ENCODE measurements around the gene SEMA4A. TPM values are rescaled to one million over a fixed set of nuclear protein-coding genes. Genes with fewer than 3 reads are reported as not detected.

Gene SEMA4A
- total RNA-seq, 1 experiment from 2014 or later: 1.5 TPM

DNA sequence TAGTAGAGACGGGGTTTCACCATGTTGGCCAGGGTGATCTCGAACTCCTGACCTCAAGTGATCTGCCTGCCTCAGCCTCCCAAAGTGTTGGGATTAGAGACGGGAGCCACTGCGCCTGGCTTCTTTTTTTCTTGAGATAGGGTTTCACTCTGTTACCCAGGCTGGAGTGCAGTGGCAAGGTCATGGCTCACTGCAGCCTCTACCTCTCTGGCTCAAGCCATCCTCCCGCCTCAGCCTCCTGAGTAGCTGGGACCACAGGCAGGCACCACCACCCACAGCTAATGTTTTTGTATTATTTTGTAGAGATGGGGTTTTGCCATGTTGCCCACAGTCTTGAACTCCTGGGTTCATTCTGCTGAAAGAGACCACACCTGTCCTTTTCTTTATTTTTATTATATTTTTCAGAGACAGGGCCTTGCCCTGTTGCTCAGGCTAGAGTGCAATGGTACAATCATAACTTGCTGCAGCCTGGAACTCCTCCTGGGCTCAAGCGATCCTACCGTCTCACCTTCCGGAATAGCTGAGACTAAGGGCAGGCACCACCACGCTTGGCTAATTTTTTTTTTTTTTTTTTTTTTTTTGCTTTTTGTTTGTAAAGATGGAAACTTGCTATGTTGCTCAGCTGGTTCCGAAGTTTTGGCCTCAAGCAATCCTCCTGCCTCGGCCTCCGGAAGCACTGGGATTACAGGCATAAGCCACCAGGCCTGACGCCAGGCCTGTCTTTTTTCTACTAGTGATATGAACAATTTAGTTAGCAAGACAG lies 35.8 kb upstream of the SEMA4A start:
- Mint-ChIP-seq H3K4me1 (ENCODE audit: insufficient read depth, unreplicated experiment) (peaks cover 59% of the 10 kb centered on the region), H3K36me3 (ENCODE audit: insufficient read depth, unreplicated experiment) (peaks cover 40% of the 10 kb centered on the region)

DNA sequence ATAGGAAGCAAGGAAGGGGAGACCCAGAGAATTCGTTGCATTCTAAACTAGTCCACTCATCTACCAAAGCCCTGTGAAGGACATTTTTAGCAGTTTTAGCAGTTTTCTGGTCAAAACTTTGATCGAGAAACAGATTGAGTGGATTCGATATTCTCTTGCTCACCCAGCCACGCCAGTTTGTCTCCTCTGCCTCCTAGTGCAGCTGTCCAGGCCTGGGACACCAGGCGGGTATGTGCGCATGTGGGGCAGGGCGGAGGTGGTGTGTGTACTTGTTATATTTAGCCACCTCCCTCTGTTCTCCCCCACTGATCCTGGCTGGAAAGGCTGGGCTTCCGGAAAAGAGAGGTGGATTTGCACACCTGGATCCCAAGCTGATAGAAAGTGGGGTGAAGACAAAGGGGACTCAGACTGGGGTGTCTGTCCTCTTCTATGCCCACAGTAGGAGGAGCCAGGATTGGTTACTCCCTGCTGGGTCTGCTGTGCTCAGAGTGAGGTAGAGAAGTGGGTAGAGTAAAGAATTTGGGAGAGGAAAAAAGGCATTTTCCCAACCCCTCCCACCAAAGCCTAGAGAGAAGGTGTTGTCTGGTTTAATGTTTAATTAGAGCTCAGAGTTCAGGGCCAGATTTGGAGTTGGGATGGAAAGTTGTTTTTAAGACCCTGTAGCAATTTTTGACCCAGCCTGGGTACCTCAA lies 35.1 kb upstream of the SEMA4A start:
- peak; percentile 75 for DNase-seq (ENCODE audit: unreplicated experiment)
- ChIA-PET CTCF (interaction anchor here (0.6 to 46.2 kb wide), 7 partner anchors 11 to 401 kb away, joined by 3 to 1892 read pairs (median 5); partner anchors contain the start of gene MEX3A), POLR2A (interaction anchor here (0.6 to 25.7 kb wide), 11 partner anchors 9 to 1140 kb away, joined by 3 to 960 read pairs (median 4); partner anchors contain the start of genes PMF1, SMG5 and TMEM79)
- BruUV-seq (replicated peaks): TSS peak; percentile 1
- Mint-ChIP-seq H3K4me1 (ENCODE audit: insufficient read depth, unreplicated experiment) (peaks cover 60% of the 10 kb centered on the region), H3K4me3 (ENCODE audit: unreplicated experiment) (peak overlapping the region; percentile 79), H3K36me3 (ENCODE audit: insufficient read depth, unreplicated experiment) (peaks cover 45% of the 10 kb centered on the region), H3K27ac (ENCODE audit: low read depth, unreplicated experiment) (peak overlapping the region; percentile 96), H3K9me3 (ENCODE audit: unreplicated experiment) (no peaks in the 10 kb centered on the region), H3K27me3 (ENCODE audit: insufficient read depth, unreplicated experiment) (no peaks in the 10 kb centered on the region)
- intact Hi-C loops (cut with micrococcal nuclease): no loop called here
- TF ChIP-seq, protein P1, sequence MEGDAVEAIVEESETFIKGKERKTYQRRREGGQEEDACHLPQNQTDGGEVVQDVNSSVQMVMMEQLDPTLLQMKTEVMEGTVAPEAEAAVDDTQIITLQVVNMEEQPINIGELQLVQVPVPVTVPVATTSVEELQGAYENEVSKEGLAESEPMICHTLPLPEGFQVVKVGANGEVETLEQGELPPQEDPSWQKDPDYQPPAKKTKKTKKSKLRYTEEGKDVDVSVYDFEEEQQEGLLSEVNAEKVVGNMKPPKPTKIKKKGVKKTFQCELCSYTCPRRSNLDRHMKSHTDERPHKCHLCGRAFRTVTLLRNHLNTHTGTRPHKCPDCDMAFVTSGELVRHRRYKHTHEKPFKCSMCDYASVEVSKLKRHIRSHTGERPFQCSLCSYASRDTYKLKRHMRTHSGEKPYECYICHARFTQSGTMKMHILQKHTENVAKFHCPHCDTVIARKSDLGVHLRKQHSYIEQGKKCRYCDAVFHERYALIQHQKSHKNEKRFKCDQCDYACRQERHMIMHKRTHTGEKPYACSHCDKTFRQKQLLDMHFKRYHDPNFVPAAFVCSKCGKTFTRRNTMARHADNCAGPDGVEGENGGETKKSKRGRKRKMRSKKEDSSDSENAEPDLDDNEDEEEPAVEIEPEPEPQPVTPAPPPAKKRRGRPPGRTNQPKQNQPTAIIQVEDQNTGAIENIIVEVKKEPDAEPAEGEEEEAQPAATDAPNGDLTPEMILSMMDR (IDR thresholded peaks at IDR 0.05; ENCODE audit: unreplicated experiment): no peak

More for the DNA sequence above, 35.8 kb upstream of the SEMA4A start:
- BruUV-seq (replicated peaks): no TSS peak
- ChIA-PET POLR2A (interaction anchor here (0.6 to 25.7 kb wide), 13 partner anchors 10 to 1139 kb away, joined by 3 to 960 read pairs (median 4); partner anchors contain the start of genes KHDC4, PMF1, SMG5 and TMEM79), CTCF (interaction anchor here (0.7 to 46.2 kb wide), 4 partner anchors 11 to 166 kb away, joined by 3 to 1892 read pairs (median 128); partner anchors contain the start of gene MEX3A)
- Mint-ChIP-seq H3K9me3 (ENCODE audit: unreplicated experiment) (no peaks in the 10 kb centered on the region), H3K27me3 (ENCODE audit: insufficient read depth, unreplicated experiment) (no peaks in the 10 kb centered on the region), H3K4me3 (ENCODE audit: unreplicated experiment) (peak overlapping the region; percentile 79), H3K27ac (ENCODE audit: low read depth, unreplicated experiment) (peak overlapping the region; percentile 97)
- TF ChIP-seq, protein P1 (IDR thresholded peaks at IDR 0.05; ENCODE audit: unreplicated experiment): no peak
- DNase-seq (ENCODE audit: unreplicated experiment): peak; percentile 46
- intact Hi-C loops (cut with micrococcal nuclease): no loop called here

DNA sequence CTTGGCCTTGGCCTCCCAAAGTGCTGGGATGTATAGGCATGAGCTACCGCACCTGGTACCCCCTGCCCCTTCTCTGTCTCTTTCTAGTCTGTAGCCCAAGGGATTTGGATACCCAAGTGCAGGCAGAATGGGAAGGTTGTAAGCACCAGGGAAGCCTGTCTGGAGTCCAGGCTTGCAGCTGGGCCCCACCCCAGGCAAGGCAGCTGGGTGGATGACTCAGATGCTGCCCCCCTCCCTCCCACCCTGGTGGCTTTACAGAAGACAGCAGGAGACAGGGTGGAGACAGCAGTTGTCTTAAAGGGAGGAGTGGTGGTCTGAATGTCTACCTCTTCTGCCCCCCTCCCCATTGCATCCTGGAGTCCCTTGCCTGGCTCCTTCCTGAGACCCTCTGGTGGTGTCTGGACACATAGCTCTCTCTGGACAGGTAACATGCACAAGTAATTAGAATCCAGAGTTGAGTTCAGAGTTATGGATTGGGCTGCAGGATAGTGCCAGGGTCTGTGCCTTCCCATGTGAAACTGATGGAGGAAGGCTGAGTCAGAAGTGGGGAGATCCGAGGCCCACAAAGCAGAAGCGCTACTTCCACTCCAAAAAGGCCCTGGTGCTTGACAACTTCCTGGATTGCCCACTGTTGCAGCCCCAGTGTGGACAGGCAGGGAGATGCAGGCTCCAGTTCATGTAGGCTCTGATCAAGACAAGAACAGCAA lies 33.7 kb upstream of the SEMA4A start:
- no TSS peak for BruUV-seq (replicated peaks)
- Mint-ChIP-seq H3K4me3 (ENCODE audit: unreplicated experiment) (peak overlapping the region; percentile 79), H3K36me3 (ENCODE audit: insufficient read depth, unreplicated experiment) (peaks cover 45% of the 10 kb centered on the region), H3K9me3 (ENCODE audit: unreplicated experiment) (no peaks in the 10 kb centered on the region), H3K27ac (ENCODE audit: low read depth, unreplicated experiment) (peak overlapping the region; percentile 96), H3K27me3 (ENCODE audit: insufficient read depth, unreplicated experiment) (no peaks in the 10 kb centered on the region), H3K4me1 (ENCODE audit: insufficient read depth, unreplicated experiment) (peaks cover 62% of the 10 kb centered on the region)
- CTCF ChIA-PET: interaction anchor here (0.6 to 46.2 kb wide), 4 partner anchors 9 to 383 kb away, joined by 3 to 1892 read pairs (median 129); partner anchors contain the start of gene MEX3A
- peak; percentile 82 for DNase-seq (ENCODE audit: unreplicated experiment)
- POLR2A ChIA-PET: interaction anchor here (1.2 to 25.7 kb wide), 6 partner anchors 8 to 226 kb away, joined by 3 to 960 read pairs (median 11); partner anchors contain the start of genes PMF1, SMG5 and TMEM79
- intact Hi-C loops (cut with micrococcal nuclease): no loop called here
- TF ChIP-seq, protein P1 (IDR thresholded peaks at IDR 0.05; ENCODE audit: unreplicated experiment): peak; percentile 4

All from MCF 10A (cell line).